ENCODE measurements around the gene NUP107.
"Not testable (repeated sequence)": the region's sequence is repeated elsewhere in the genome, so short reads cannot be mapped to it uniquely, and the experiment has no call there.

Gene NUP107
- 43.3 to 48.2 (median 43.8) reads per million in 3 donors for total RNA-seq

DNA sequence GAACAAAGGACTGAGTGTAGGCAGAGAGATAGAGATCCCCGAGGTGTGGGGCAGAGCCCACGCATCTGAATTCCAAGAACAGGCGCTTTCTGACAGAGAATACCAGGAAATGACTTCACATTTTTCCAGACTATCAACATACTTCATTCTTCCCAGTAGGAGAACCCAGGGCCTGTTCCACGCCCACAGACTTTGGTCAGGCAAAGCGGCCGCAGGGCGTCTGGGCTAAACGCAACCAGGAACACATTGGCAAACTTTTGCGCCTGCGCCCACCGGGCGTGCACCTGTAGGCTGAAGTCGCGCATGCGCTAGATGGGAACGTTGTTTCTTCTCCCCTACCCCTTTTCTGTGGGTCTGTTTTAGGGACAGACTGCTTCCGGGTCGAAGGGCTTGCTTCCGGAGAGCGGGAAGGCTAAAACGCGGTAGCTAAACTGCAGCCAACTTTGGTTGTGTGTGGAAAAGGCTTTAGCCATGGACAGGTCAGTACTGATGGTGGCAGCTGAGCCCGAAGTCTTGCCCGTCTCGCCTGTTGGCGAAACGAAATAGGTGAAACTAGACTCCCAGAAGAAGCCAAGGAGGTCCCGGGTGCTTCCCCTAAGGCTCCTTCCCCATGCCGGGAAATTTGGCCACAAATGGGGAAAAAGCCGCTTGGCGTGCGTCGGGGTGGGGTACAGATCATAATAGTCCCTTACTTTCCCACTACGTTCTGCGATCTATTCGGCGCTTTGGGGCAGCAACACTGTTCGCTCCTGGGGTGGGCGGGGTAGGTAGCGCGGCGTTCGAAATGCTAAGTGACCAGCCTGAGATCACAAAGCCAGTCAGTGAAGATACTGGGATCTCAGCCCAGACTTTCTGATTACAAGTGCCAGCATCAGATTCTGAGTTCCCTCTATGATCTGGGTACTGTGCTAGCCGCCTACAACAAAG is at the start of gene NUP107:
Gene NUP107, plus strand, starts transcription at position 384 of the 927 bp plus-strand sequence. Its CDS starts 88 bp downstream, at position 472.
- Histone ChIP-seq H3K9me3 (ENCODE audit: control insufficient read depth, low read length) (no peaks in the 10 kb centered on the region), H3K4me1 (ENCODE audit: control insufficient read depth, insufficient read depth, low read length, poor library complexity, severe bottlenecking) (peaks cover 17% of the 10 kb centered on the region), H3K4me3 (ENCODE audit: insufficient read depth, low read depth, low read length, poor library complexity, severe bottlenecking) (peak within 1 kb of the TSS; percentile 84), H3K27me3 (replicated peaks; ENCODE audit: control insufficient read depth, insufficient read depth, low read length, poor library complexity, severe bottlenecking) (no peaks in the 10 kb centered on the region), H3K36me3 (ENCODE audit: control insufficient read depth, insufficient read depth, low read length) (peaks cover 11% of the 10 kb centered on the region), H3K27ac (ENCODE audit: insufficient read depth, low read length, poor library complexity, severe bottlenecking) (peak within 1 kb of the TSS; percentile 67)
- peak; percentile 93 to 99 (median 94) for DNase-seq

DNA sequence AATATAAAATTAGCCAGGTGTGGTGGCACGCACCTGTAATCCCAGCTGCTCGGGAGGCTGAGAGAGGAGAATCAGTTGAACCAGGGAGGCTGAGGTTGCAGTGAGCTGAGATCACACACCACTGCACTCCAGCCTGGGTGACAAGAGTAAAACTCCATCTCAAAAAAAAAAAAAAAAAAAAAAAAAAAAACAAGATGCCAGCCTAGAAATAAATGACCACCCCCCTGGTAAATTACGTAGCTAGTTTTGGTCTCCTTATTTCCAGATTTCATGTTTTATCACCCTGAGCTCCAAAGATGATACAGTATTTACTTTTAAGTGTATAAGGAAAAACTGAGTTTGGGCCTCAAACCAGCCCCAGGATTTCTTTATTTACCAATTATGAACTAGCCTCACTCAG is 49.3 kb upstream of the NUP107 start:
- H3K36me3 ChIP-seq (ENCODE audit: control insufficient read depth, insufficient read depth, low read length); H3K27me3 ChIP-seq (replicated peaks; ENCODE audit: control insufficient read depth, insufficient read depth, low read length, poor library complexity, severe bottlenecking); H3K4me3 ChIP-seq (ENCODE audit: insufficient read depth, low read depth, low read length, poor library complexity, severe bottlenecking); H3K27ac ChIP-seq (ENCODE audit: insufficient read depth, low read length, poor library complexity, severe bottlenecking); H3K9me3 ChIP-seq (ENCODE audit: control insufficient read depth, low read length); DNase-seq: not testable (repeated sequence)
- H3K4me1 ChIP-seq (ENCODE audit: control insufficient read depth, insufficient read depth, low read length, poor library complexity, severe bottlenecking), result peaks cover 48% of the 10 kb centered on the region

DNA sequence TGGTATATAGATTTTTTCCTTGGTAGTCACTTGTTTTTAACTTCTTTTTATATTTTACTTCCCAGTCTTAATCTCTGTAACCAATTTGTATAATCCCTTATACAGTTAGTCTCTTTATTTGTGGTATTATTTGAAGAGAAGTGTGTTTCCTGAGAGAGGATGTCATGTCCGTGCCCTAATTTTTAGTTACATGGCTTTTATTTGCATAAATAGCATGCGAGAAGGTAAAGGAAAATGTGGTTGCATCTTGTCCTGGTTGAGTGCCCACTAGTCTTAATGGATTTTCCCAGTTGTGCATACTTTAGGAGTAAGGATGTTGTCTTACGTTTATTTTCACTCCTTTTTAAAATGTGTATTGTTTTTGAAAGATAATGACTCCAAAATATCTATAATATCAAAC is 48.6 kb upstream of the NUP107 start:
- peaks cover 48% of the 10 kb centered on the region for H3K4me1 ChIP-seq (ENCODE audit: control insufficient read depth, insufficient read depth, low read length, poor library complexity, severe bottlenecking)

DNA sequence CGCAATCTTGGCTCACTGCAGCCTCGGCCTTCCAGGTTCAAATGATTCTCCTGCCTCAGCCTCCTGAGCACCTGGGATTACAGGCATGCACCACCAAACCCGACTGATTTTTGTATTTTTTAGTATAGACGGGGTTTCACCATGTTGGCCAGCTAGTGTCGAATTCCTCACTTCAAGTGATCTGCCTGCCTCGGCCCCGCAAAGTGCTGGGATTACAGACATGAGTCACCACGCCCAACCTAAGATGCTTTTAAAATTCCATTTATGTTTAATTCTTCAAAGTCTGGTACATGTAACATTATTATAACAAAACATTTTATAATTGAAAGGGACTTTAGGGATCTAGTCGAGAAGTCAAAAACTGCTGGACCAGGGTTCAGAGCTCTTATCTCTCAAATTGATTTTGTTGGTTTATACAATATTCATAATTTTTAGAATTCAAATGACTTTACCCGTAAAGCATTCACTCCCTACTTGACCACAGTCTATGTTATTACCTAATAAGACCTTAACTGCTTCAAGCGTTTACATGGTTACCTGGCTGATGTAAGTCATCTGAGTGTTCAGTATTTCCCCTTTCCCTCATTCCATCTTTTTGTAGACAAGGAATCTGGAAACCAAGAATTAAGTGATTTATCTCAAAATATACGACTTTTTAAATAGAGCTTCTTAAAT is 47.9 kb upstream of the NUP107 start:
- H3K9me3 ChIP-seq (ENCODE audit: control insufficient read depth, low read length), result no peaks in the 10 kb centered on the region
- no peak overlapping the region for H3K27ac ChIP-seq (ENCODE audit: insufficient read depth, low read length, poor library complexity, severe bottlenecking)
- peak overlapping the region; percentile 4 for H3K4me3 ChIP-seq (ENCODE audit: insufficient read depth, low read depth, low read length, poor library complexity, severe bottlenecking)
- H3K27me3 ChIP-seq (replicated peaks; ENCODE audit: control insufficient read depth, insufficient read depth, low read length, poor library complexity, severe bottlenecking), result no peaks in the 10 kb centered on the region
- DNase-seq, result no peak
- H3K36me3 ChIP-seq (ENCODE audit: control insufficient read depth, insufficient read depth, low read length), result no peaks in the 10 kb centered on the region
- H3K4me1 ChIP-seq (ENCODE audit: control insufficient read depth, insufficient read depth, low read length, poor library complexity, severe bottlenecking), result peaks cover 48% of the 10 kb centered on the region

More for the DNA sequence above, 48.6 kb upstream of the NUP107 start:
- no peak for DNase-seq
- Histone ChIP-seq H3K27me3 (replicated peaks; ENCODE audit: control insufficient read depth, insufficient read depth, low read length, poor library complexity, severe bottlenecking) (no peaks in the 10 kb centered on the region), H3K9me3 (ENCODE audit: control insufficient read depth, low read length) (no peaks in the 10 kb centered on the region), H3K4me3 (ENCODE audit: insufficient read depth, low read depth, low read length, poor library complexity, severe bottlenecking) (peak overlapping the region; percentile 4), H3K27ac (ENCODE audit: insufficient read depth, low read length, poor library complexity, severe bottlenecking) (no peak overlapping the region), H3K36me3 (ENCODE audit: control insufficient read depth, insufficient read depth, low read length) (no peaks in the 10 kb centered on the region)

DNA sequence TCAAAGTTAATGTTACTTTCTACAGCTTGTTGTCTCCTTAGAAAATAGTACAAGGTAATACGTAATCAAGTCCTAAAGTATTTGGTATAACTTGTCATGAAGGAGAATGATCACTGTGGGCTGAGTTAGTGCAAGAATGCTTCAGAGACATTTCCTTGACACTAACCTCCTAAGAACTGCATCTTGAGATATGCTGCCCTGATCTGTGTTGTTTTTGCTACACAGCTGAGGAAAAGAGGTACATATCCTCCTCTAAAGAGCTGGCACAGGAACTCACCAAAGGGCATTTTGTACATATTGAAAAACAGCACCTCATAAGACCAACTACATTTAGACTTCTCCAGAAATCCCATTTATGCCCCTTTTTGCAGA is 47.4 kb upstream of the NUP107 start:
- no peak overlapping the region for H3K27ac ChIP-seq (ENCODE audit: insufficient read depth, low read length, poor library complexity, severe bottlenecking)

DNA sequence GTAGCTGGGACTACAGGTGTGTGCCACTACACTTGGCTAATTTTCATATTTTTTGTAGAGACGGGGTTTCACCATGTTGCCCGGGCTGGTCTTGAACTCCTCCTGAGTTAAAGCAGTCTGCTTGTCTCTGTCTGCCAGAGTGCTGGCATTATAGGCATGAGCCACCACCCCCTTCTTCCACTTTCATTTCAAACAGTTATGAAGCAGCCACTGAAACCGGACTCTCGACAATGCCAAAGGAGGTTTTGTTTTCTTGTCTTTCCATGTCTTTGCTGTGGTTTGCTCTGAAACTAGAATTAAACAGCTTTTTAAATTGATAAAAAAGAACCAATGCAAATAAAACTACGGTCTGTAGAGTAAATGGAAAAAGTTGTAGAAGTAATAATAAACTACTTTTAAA is 45.6 kb upstream of the NUP107 start:
- Histone ChIP-seq H3K9me3 (ENCODE audit: control insufficient read depth, low read length) (no peaks in the 10 kb centered on the region), H3K27ac (ENCODE audit: insufficient read depth, low read length, poor library complexity, severe bottlenecking) (peak overlapping the region; percentile 46), H3K36me3 (ENCODE audit: control insufficient read depth, insufficient read depth, low read length) (peaks cover 6% of the 10 kb centered on the region), H3K4me1 (ENCODE audit: control insufficient read depth, insufficient read depth, low read length, poor library complexity, severe bottlenecking) (peaks cover 49% of the 10 kb centered on the region), H3K4me3 (ENCODE audit: insufficient read depth, low read depth, low read length, poor library complexity, severe bottlenecking) (peak overlapping the region; percentile 29), H3K27me3 (replicated peaks; ENCODE audit: control insufficient read depth, insufficient read depth, low read length, poor library complexity, severe bottlenecking) (no peaks in the 10 kb centered on the region)
- peak in 1 of 3 donors; percentile 11 for DNase-seq

More for the DNA sequence above, 47.4 kb upstream of the NUP107 start:
- Histone ChIP-seq H3K36me3 (ENCODE audit: control insufficient read depth, insufficient read depth, low read length) (no peaks in the 10 kb centered on the region), H3K9me3 (ENCODE audit: control insufficient read depth, low read length) (no peaks in the 10 kb centered on the region), H3K4me1 (ENCODE audit: control insufficient read depth, insufficient read depth, low read length, poor library complexity, severe bottlenecking) (peaks cover 46% of the 10 kb centered on the region), H3K4me3 (ENCODE audit: insufficient read depth, low read depth, low read length, poor library complexity, severe bottlenecking) (no peak overlapping the region), H3K27me3 (replicated peaks; ENCODE audit: control insufficient read depth, insufficient read depth, low read length, poor library complexity, severe bottlenecking) (no peaks in the 10 kb centered on the region)
- DNase-seq, result no peak

DNA sequence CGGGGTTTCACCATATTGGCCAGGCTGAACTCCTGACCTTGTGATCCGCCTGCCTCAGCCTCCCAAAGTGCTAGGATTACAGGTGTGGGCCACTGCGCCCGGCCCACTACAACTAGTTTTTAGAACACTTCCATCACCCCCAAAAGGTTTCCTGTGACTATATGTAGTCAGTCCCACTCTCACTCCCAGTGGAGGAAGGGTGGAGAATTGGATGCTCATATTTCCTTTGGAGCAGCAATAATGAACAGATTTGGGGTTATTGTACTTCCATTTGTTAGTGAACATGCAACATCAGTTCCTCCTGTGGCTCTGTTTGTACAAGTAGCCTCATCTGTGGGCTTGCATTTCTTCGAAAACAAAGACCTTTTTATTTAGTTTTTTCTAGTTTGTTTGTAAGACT is 40.3 kb upstream of the NUP107 start:
- Histone ChIP-seq H3K36me3 (ENCODE audit: control insufficient read depth, insufficient read depth, low read length) (peaks cover 27% of the 10 kb centered on the region), H3K9me3 (ENCODE audit: control insufficient read depth, low read length) (no peaks in the 10 kb centered on the region), H3K4me3 (ENCODE audit: insufficient read depth, low read depth, low read length, poor library complexity, severe bottlenecking) (no peak overlapping the region), H3K27ac (ENCODE audit: insufficient read depth, low read length, poor library complexity, severe bottlenecking) (no peak overlapping the region), H3K4me1 (ENCODE audit: control insufficient read depth, insufficient read depth, low read length, poor library complexity, severe bottlenecking) (peaks cover 23% of the 10 kb centered on the region), H3K27me3 (replicated peaks; ENCODE audit: control insufficient read depth, insufficient read depth, low read length, poor library complexity, severe bottlenecking) (no peaks in the 10 kb centered on the region)
- no peak for DNase-seq

DNA sequence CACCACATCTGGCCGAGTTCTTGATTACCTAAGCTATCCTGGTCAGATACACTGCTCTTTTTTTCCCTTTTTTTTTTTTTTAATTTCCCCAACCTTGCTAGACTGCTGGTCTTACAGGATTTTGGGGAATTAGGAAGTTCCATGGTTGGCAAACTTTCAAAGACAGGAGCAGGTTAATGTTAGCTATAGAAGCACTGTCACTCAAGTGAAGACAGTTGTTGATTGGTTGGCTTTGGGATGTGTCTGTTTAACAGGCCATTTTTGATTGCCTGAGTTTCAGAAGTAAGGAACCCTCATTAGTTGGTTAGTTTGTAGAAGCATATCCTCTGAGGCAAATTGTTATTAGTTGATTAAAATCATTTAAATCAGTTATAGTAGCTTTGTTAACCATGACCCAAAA is 39.3 kb upstream of the NUP107 start:
- Histone ChIP-seq H3K36me3 (ENCODE audit: control insufficient read depth, insufficient read depth, low read length) (peaks cover 37% of the 10 kb centered on the region), H3K4me3 (ENCODE audit: insufficient read depth, low read depth, low read length, poor library complexity, severe bottlenecking) (no peak overlapping the region), H3K9me3 (ENCODE audit: control insufficient read depth, low read length) (no peaks in the 10 kb centered on the region), H3K4me1 (ENCODE audit: control insufficient read depth, insufficient read depth, low read length, poor library complexity, severe bottlenecking) (peaks cover 14% of the 10 kb centered on the region), H3K27ac (ENCODE audit: insufficient read depth, low read length, poor library complexity, severe bottlenecking) (peak overlapping the region; percentile 17), H3K27me3 (replicated peaks; ENCODE audit: control insufficient read depth, insufficient read depth, low read length, poor library complexity, severe bottlenecking) (no peaks in the 10 kb centered on the region)
- DNase-seq, result no peak

DNA sequence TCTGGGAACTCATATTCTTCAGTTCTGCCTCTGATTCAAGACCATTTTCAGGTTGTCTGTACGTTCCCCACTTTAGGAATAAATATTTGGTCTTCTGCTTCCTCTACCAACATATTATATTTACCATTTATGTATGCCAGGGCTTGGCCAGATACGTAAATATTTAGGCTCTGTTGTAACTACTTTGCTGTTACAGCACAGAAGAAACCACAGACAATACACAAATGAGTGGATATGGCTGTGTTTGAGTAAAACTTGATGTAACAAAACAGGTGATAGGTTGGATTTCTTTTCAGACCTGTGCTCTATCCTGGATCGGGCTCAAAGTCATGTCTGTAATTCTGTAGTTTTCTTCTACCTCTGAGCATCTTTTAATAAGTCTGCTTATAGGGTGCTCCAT is 38.6 kb upstream of the NUP107 start:
- H3K4me3 ChIP-seq (ENCODE audit: insufficient read depth, low read depth, low read length, poor library complexity, severe bottlenecking), result no peak overlapping the region
- no peaks in the 10 kb centered on the region for H3K27me3 ChIP-seq (replicated peaks; ENCODE audit: control insufficient read depth, insufficient read depth, low read length, poor library complexity, severe bottlenecking)
- no peak for DNase-seq
- H3K4me1 ChIP-seq (ENCODE audit: control insufficient read depth, insufficient read depth, low read length, poor library complexity, severe bottlenecking), result peaks cover 14% of the 10 kb centered on the region
- H3K27ac ChIP-seq (ENCODE audit: insufficient read depth, low read length, poor library complexity, severe bottlenecking), result no peak overlapping the region
- peaks cover 43% of the 10 kb centered on the region for H3K36me3 ChIP-seq (ENCODE audit: control insufficient read depth, insufficient read depth, low read length)
- no peaks in the 10 kb centered on the region for H3K9me3 ChIP-seq (ENCODE audit: control insufficient read depth, low read length)

DNA sequence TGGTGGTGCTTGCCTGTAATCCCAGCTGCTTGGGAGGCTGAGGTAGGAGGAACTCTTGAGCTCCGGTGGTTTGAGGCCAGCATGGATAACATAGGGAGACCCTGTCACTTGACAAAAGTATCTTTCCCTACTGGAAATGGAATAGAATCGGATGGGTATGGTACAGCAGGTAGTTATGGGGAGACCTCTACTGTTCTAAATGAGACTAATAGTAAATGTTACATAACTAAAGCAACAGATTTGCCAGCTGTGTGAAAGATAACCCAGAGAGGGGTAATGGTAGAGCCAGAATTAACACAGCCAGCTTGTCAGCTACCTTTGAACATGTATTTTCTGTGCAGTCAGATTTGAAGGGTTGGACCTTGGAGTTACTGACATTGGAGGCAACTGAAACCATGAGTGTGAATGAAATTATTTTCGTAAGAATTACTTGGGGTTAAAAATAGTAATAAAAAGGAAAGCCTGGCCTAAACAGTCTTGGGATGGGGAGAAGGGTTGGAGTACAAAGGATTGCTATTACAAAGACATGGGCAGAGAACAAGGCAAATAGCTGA is 21.7 kb upstream of the NUP107 start:
- Histone ChIP-seq H3K27ac (ENCODE audit: insufficient read depth, low read length, poor library complexity, severe bottlenecking) (no peak overlapping the region), H3K36me3 (ENCODE audit: control insufficient read depth, insufficient read depth, low read length) (peaks cover 13% of the 10 kb centered on the region), H3K27me3 (replicated peaks; ENCODE audit: control insufficient read depth, insufficient read depth, low read length, poor library complexity, severe bottlenecking) (no peaks in the 10 kb centered on the region), H3K4me3 (ENCODE audit: insufficient read depth, low read depth, low read length, poor library complexity, severe bottlenecking) (no peak overlapping the region), H3K9me3 (ENCODE audit: control insufficient read depth, low read length) (no peaks in the 10 kb centered on the region), H3K4me1 (ENCODE audit: control insufficient read depth, insufficient read depth, low read length, poor library complexity, severe bottlenecking) (no peaks in the 10 kb centered on the region)
- no peak for DNase-seq
